A673 (cell line): ENCODE data around the gene CCDC92.

ENCODE experiments used
- CTCF ChIP-seq: fragments of 300-800, 200-600 bp; sonication (generic); conservative IDR thresholded peaks from 2 replicates; pipeline ENCODE4 v1.5.1; 2017; ENCODE audit warnings: low read depth, mild to moderate bottlenecking, antibody characterized with exemption, low read length, moderate library complexity, mixed read lengths
- EZH2 ChIP-seq: fragments of 200-600 bp; sonication (generic); IDR thresholded peaks from 2 replicates; pipeline ENCODE4 v1.6.1; 2017; ENCODE audit warnings: borderline replicate concordance, low read depth, mild to moderate bottlenecking, mixed read lengths, antibody characterized with exemption, low read length; ENCODE audit not compliant: poor library complexity, severe bottlenecking

- TF ChIP-seq CTCF = no peak
- TF ChIP-seq EZH2 = no peak
Observed at GRCh38 chr12:123899368-123899767, 73.3 kb downstream of the CCDC92 start.
